NCI-H524 treated with DMSO at 0.1 percent for 48 hours (cell line): ENCODE data around the gene BIN1.
"Not testable (repeated sequence)": the region's sequence is repeated elsewhere in the genome, so short reads cannot be mapped to it uniquely, and the experiment has no call there.

Source experiments
- DNase-seq: peaks from one replicate; lab custom pipeline; 2025; lab: John Stamatoyannopoulos, UW

Gene BIN1

DNA sequence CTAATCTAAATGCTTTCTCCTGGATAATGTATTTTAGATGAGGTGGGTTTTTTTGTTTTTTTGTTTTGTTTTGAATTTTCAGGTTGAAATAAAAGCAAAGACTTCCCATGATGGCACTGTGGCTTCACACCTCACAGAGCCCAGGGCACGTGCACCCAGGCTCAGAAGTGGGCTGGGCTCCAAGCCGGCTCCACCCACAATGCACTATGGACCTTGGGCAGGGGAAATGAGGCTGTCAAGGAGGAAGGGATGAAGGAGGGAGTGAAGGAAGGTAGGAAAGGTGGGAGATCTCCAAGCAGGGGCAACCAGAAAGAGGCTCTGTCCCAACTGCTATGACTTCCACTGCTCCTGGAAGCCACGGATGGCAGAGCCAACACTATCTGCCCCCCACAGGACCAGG, 60.4 kb downstream of the BIN1 start:
- no peak for DNase-seq

- DNase-seq = no peak
Observed at GRCh38 chr2:127045792-127046501, 61.0 kb downstream of the BIN1 start.

DNA sequence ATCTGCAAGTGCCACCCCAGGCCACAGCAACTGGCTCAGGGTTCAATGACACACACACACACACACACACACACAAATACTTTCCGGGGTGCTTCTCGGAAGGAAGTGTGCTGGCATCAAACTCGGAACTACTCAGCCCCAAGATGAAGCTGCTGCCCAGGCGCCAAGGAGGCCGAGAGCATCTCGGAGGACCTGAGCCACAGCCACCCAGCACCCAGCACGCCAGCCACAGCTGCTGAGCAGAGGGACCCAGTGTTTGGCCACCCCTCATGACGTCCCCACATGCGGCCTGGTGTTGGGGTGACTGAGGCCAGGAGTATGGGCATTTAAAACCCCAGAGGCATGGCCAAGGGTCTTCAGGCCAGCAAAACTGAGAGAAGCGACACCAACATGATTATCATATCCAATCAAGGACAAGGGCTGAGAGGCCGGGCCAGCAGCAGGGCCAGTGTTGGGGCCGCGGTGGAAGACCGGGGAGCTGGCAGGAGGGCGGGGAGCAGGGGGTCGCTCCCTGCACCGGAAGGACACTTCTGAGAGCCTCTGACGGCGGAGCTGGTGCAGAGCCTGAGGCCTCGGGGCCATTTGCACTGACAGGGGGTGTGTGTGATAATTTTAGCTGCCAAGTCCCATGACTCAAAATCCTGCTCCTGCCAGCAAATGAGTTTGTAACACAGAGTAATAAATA, 61.8 kb downstream of the BIN1 start:
- DNase-seq = no peak

DNA sequence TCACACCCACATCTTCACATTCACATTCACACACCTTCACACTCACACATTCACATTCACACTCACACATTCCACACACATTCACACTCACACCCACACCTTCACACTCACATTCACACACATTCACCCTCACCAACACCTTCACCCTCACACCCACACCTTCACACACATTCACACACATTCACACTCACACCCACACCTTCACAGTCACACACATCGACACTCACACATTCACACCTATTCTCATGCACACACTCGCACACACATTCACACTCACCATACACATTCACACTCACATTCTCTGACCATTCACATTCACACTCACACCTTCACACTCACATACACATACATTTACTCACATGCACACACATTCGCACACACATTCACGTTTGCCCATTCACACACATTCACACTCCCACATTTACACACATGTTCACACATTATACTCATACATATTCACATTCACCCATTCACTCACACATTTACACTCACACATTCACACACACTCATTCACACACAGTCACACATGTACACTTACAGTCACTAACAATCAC, 62.7 kb downstream of the BIN1 start:
- no peak for DNase-seq

GRCh38 chr2:127043367-127044164, 63.4 kb downstream of the BIN1 start:
- DNase-seq = no peak

DNA sequence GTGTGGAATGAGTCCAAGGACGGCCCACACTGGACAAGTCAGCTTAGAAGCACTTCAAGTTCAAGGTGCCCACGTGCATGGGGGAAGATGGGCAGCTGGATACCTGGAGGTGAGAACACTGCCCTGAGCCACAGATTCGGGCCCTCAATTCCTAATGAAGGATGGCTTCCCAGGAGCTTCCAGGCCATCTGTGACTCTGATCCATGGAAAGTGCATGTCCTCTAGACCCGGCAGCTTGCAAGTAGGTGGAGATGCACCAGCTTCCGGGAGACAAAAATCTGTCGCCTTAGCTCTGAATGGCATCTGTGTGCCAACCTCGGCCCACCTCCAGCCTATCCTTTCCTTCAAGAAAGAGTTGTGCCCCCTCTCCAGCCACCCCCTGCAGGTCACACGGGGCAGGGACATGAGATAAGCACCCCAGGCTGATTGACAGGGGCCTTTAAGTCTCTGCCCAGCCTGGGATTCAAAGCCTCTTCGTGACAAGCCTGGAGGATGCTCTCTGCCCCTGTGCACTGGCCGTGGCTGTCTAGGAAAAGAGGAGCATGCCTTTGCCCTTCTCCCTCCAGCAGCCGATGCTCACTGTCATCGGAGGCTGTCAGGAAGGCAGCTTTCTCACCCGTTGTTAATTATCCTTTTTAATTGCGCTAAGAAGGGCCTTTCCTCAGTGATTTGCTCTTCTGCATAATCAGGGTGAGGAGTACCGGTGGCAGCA, 65.5 kb downstream of the BIN1 start:
- no peak for DNase-seq

DNA sequence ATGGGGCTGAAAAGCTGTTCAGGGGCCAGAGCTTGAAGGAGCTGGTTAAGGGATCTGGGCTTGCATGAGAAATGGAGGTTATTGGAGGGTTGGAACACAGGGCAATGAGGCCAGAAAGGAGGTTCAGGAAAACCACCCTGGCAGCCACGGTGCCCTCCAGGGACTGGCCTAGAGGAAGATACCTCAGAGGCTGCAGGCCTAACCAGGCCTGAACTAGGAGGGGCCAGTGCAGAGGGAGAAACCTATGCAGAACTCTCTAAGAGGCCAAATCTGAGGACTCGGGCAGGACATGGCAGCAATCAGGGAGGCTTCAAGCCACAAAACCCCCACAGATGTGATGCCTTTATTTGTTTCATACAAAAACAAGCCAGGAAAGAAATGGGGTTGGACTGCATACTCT, 66.8 kb downstream of the BIN1 start:
- DNase-seq = no peak

- DNase-seq = no peak
Observed at GRCh38 chr2:127039387-127040031, 67.4 kb downstream of the BIN1 start.

- DNase-seq = no peak
Observed at GRCh38 chr2:127037476-127037875, 69.5 kb downstream of the BIN1 start.

DNA sequence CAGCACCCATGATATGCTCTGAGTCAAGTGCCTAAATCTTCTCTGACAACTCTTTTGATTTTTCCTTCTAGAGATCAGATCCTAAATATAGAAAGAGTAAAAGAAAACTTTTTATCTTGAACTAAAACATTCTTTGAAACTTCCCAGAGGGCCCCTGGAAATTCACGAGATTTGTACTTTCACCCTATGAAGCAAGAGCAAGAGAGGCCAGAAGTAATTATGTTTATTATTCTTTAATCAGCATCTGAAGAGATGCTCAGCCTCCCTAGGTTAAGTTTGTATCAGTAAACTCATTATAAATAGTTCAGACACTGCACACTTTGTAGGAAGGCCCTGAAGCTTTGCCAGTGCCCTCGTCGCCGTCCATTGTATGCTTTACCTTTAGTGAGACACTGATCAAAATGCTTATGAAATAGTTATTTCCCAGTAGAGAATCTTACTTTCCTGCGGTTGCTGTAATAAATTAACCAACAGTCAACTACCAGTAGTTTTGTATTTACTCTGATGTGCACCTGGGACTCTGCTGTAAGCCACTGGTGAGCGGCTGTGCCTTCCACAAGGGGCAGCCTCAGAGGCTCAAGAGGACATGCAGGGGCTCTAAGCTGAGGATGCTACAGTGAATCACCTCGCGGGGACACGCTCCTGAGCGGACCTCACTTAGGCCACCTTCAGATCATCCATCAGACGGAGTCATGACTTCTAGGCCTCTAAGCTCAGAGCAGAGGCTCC, 71.9 kb downstream of the BIN1 start:
- DNase-seq = no peak

DNA sequence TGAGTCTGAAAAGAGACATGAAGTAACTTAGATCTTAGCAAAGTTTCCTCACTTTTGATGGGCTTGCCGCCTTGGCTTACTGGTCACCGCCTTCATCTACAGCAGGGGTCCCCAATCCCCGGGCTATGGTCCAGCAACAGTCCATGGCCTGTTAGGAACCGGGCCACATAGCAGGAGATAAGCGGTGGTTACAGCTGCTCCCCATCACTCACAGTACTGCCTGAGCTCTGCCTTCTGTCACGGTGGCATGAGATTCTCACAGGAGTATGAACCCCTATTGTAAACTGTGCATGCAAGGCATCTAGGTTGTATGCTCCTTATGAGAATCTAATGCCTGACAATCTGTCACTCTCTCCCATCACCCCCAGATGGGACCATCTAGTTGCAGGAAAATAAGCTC, 72.9 kb downstream of the BIN1 start:
- DNase-seq = peak; percentile 44

- DNase-seq = no peak
Observed at GRCh38 chr2:127032621-127033020, 74.3 kb downstream of the BIN1 start.

DNA sequence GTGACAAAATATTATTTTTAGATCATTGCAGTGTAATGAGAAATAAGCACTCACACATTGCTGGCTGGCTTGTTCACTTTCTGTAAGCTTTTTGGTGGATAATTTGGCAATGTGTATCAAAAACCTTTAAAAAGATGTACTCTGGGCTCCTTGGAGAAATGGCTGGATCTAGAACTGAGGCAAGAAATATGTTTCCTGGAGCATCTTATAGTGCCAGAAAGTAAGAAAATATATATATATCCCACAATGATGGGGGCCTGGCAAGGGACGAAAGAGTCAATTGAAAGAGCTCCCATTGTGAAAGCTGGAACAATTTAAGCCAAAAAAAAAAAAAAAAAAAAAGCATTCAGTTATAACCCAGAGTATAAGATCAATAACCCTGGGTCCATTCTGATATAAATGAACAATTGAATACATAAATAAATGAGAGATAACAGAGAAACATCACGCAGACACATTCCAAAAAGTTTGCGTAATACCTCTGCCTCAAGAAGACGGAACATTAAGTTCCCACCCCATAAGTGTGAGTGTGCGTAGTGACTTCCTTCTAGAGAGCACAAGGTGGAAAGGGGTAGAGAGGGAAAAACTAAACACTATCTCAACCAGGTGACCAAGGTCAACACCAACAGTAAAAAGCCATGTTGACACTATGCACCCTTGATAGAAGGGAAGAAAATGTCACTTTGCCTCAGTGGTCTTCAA, 77.5 kb downstream of the BIN1 start:
- no peak for DNase-seq

GRCh38 chr2:127028745-127029144, 78.2 kb downstream of the BIN1 start:
- not testable (repeated sequence) for DNase-seq

- no peak for DNase-seq
Observed at GRCh38 chr2:127027715-127028114, 79.2 kb downstream of the BIN1 start.

- DNase-seq = peak; percentile 93
Observed at GRCh38 chr2:127025359-127026166, 81.4 kb downstream of the BIN1 start.

GRCh38 chr2:127024769-127025358, 82.1 kb downstream of the BIN1 start:
- no peak for DNase-seq

- DNase-seq = no peak
Observed at GRCh38 chr2:127023504-127023903, 83.5 kb downstream of the BIN1 start.

DNA sequence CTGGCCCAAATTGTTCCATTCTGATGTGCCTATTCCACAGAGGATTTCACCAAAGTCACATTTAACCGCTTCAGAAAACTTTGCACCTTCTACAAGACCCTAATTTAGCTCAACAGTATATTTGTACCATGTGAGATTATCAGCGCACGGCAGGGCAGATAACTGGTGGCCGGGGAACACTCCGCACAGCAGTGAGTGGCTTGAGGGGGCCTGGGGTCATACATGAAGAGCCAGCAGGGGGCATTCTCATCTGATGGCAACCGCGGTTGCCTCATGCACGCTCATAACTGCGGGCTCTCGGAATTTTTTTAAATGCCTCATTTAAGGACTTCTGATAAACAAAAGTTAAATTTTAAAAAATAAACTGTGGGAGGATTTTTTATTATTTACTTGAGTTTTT, 84.1 kb downstream of the BIN1 start:
- DNase-seq = no peak
